Measurements from ENCODE around the gene PRPF19. TPM values are rescaled to one million over a fixed set of nuclear protein-coding genes. Genes with fewer than 3 reads are reported as not detected.
A peak's percentile ranks its signal among the peaks of the same experiment; 100 is the strongest.

Gene PRPF19
- total and polyA plus RNA-seq, 4 experiments from 2014 or later, result 10.8 to 99.2 (median 57.2) TPM

DNA sequence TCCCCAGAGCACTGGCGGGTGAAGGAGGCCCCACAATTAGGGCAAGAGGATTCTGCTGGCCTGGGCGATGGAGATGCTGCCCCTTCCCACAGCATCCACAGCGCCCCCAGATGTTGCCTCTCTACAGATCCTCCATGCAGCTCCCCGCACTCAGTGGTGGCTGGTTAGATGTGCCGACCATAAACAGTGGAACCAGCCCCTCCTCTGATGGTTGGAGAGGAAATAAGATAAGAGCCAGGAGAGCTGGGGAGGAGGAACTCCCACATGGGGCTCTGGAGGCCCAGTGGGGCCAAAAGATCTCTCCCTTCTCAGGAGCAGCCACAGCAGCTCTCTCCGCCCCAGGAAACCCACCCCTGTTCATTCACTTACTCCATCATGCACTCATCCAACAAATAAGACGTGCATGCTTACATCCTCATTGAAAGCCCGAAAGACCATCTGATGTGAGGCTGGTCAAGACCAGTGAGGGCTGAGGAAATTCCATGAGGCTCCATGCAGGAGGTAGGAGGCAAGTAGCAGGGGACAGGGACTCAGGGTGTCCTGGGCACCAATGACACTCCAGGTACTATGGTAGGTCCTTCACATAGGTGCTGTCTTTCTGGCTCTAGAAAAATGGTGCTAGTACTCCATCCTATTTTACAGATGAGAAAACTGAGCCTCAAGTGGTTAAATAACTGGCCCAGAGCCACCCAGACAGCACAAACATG, 52.1 kb downstream of the PRPF19 start:
- Mint-ChIP-seq H3K4me3 (peak overlapping the region in 3 of 8 donors; percentile 29 to 91 (median 43)), H3K27me3 (no peaks in the 10 kb centered on the region), H3K9me3 (no peaks in the 10 kb centered on the region), H3K36me3 (peaks cover 24 to 26% of the 10 kb centered on the region in 2 donors), H3K27ac (no peak overlapping the region), H3K4me1 (peaks cover 8 to 19% (median 16%) of the 10 kb centered on the region in 4 donors)
- H3K36me3 ChIP-seq (ENCODE audit: insufficient read depth, low read length), result peaks cover 19% of the 10 kb centered on the region
- H3K27me3 ChIP-seq (ENCODE audit: insufficient read depth, low read length), result no peaks in the 10 kb centered on the region
- no peak overlapping the region for H3K27ac ChIP-seq (ENCODE audit: low read depth, low read length)
- H3K4me3 ChIP-seq (ENCODE audit: low read length in 2 of 2), result no peak overlapping the region
- DNase-seq, result no peak
- intact Hi-C loops (cut with micrococcal nuclease), result no loop called here
- ChIA-PET POLR2A (ENCODE audit: partially characterized antibody) (no interaction called here), CTCF (ENCODE audit: partially characterized antibody) (no interaction called here)
- peaks cover 13% of the 10 kb centered on the region for H3K4me1 ChIP-seq (ENCODE audit: insufficient read depth, low read length)
- no peaks in the 10 kb centered on the region for H3K9me3 ChIP-seq (ENCODE audit: control insufficient read depth in 1 of 2, low read length in 2 of 2)

DNA sequence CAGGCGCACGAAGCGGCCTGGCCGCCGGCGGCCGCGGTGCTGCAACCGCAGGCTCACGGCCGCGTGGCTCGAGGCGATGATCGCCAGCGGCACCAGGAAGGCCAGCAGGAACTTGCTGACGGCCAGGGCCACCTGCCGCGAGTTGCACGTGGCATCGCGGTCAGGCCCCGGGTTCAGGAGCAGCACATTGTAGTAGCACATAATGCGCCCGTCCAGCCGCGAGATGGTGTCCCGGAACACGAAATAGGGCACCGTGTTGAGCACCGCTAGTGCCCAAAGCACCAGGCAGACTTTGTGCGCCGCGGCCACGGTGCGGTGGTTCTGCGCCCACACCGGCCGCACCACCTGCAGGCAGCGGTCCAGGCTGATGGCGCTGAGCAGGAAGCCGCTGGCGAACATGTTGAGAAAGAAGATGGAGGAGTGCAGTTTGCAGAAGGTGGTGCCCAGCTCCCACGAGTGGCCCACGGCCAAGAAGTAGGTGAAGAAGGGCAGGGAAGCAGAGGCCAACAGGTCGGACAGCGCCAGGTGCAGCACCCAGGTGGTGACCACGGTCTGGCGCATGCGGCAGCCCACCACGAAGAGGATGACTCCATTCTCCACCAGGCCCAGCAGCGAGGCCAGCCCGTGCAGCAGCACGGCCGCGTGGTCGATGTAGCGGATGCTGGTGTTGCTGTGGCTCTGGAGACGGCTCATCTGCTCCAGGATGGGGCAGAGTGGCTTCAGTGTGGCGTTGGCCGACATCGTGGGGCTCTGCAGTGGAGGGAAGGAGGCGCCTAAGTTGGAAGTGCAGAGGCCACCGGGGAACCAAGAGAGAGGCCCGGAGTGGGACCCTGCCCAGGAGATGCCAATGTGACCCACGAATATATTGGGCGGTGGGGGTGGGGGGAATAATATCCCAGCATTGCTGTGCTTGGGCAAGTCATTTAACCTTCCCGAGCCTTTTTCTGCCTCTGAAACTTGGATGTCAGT, 53.1 kb downstream of the PRPF19 start:
- H3K27me3 Mint-ChIP-seq, result no peaks in the 10 kb centered on the region
- H3K27ac Mint-ChIP-seq, result no peak overlapping the region
- Histone ChIP-seq H3K27ac (ENCODE audit: low read depth, low read length) (no peak overlapping the region), H3K36me3 (ENCODE audit: insufficient read depth, low read length) (peaks cover 19% of the 10 kb centered on the region), H3K4me1 (ENCODE audit: insufficient read depth, low read length) (peaks cover 3% of the 10 kb centered on the region), H3K27me3 (ENCODE audit: insufficient read depth, low read length) (no peaks in the 10 kb centered on the region), H3K9me3 (ENCODE audit: control insufficient read depth in 1 of 2, low read length in 2 of 2) (no peaks in the 10 kb centered on the region), H3K4me3 (ENCODE audit: low read length in 2 of 2) (no peak overlapping the region)
- H3K4me1 Mint-ChIP-seq, result peaks cover under 1 to 9% (median 6%) of the 10 kb centered on the region in 4 donors
- H3K4me3 Mint-ChIP-seq, result peak overlapping the region in 2 of 8 donors; percentile 60 to 91
- no peak for DNase-seq
- ChIA-PET CTCF (ENCODE audit: partially characterized antibody) (no interaction called here), POLR2A (ENCODE audit: partially characterized antibody) (no interaction called here)
- H3K36me3 Mint-ChIP-seq, result peaks cover 32% of the 10 kb centered on the region in 2 donors
- intact Hi-C loops (cut with micrococcal nuclease), result no loop called here
- H3K9me3 Mint-ChIP-seq, result no peaks in the 10 kb centered on the region

DNA sequence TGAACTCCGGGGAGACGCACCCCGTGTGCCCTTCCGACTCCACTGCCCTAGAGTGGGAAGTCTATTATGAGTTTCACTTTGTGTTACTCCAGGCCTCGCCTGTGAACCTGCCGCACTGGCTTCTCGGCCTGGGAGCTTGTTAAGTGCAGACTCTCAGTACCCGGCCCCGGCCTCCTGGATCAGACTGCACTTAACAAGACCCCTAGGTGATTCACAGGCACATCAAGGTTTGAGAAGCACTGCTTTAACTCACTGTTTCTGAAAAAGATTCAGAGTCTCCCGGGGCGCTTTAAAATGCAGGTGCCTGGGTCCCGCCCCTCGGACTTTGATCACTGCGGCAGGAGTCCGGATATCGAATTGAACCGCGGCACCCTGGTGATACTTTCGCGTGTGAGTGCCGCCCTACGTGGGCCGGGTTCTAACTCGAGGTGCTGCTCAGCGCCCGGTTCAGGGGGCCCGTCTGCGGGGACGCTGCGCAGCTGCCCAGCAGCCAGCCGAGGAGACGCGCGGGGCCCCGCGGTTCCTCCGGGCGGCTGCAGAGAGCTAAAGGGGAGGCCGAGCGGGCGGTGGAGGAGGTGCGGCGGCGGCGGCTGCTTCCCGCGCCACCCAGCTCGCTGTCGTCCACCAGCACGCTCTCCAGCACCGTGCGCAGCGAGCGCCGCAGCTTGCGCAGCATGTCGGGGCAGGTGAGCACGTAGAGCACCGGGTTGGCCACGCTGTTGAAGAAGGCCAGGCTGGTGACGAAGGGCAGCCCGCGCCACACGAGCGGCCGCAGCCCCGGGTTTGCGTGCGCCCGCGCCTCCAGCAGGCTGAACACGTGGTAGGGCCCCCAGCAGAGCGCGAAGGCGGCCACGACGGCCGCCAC, 54.0 kb downstream of the PRPF19 start:
- ChIA-PET CTCF (ENCODE audit: partially characterized antibody) (no interaction called here), POLR2A (ENCODE audit: partially characterized antibody) (no interaction called here)
- Histone ChIP-seq H3K27me3 (ENCODE audit: insufficient read depth, low read length) (no peaks in the 10 kb centered on the region), H3K27ac (ENCODE audit: low read depth, low read length) (no peak overlapping the region), H3K9me3 (ENCODE audit: control insufficient read depth in 1 of 2, low read length in 2 of 2) (no peaks in the 10 kb centered on the region), H3K4me3 (ENCODE audit: low read length in 2 of 2) (no peak overlapping the region), H3K4me1 (ENCODE audit: insufficient read depth, low read length) (no peaks in the 10 kb centered on the region), H3K36me3 (ENCODE audit: insufficient read depth, low read length) (peaks cover 19% of the 10 kb centered on the region)
- H3K27me3 Mint-ChIP-seq, result no peaks in the 10 kb centered on the region
- peaks cover 0 to 5% (median 2%) of the 10 kb centered on the region in 4 donors for H3K4me1 Mint-ChIP-seq
- peaks cover 32 to 37% of the 10 kb centered on the region in 2 donors for H3K36me3 Mint-ChIP-seq
- no peak for DNase-seq
- no peaks in the 10 kb centered on the region for H3K9me3 Mint-ChIP-seq
- no peak overlapping the region for H3K27ac Mint-ChIP-seq
- H3K4me3 Mint-ChIP-seq, result no peak overlapping the region
- intact Hi-C loops (cut with micrococcal nuclease), result no loop called here

DNA sequence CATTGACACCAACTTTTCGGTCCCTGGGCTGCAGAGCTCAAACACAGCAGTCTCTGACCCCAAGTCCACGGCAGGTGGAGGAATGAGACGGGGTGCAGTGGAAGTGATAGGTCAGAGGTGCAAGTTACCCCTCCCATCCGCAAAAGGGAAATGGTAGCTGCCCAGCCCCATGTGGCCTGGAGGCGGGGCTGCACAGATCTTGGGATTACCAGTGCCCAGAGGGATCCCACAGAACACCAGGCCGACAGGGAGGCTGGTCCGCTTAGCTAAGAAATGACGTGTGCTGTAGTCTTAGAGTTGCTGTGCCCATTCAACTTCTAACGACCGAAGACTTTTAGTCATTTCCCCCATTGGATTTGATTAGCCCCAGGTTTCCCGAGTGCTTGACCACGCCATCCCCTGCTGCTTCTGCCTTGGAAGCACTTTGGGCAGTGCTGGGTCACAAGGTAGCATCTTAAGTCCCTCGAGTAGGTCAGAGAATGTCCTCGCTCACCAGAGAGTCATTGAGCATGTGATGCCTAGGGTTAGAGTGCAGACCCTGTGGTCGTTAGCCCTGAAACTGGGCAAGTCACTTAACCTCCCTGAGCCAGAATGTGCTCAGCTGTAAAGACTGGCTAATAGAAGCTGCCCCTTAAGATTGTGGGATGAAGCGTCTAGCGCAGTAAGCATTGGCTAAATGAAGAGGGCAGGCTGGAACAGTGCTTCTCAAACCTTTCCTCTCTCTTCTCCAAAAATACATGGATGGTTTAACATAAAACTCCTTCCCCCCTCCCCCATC, 54.9 kb downstream of the PRPF19 start:
- Mint-ChIP-seq H3K36me3 (peaks cover 32 to 37% of the 10 kb centered on the region in 2 donors), H3K27ac (no peak overlapping the region), H3K9me3 (no peaks in the 10 kb centered on the region), H3K27me3 (no peaks in the 10 kb centered on the region), H3K4me1 (peaks cover 0 to 5% (median 2%) of the 10 kb centered on the region in 4 donors), H3K4me3 (no peak overlapping the region)
- no peaks in the 10 kb centered on the region for H3K4me1 ChIP-seq (ENCODE audit: insufficient read depth, low read length)
- no peak overlapping the region for H3K27ac ChIP-seq (ENCODE audit: low read depth, low read length)
- H3K9me3 ChIP-seq (ENCODE audit: control insufficient read depth in 1 of 2, low read length in 2 of 2), result no peaks in the 10 kb centered on the region
- no peak for DNase-seq
- POLR2A ChIA-PET (ENCODE audit: partially characterized antibody), result no interaction called here
- no peaks in the 10 kb centered on the region for H3K27me3 ChIP-seq (ENCODE audit: insufficient read depth, low read length)
- intact Hi-C loops (cut with micrococcal nuclease), result no loop called here
- peaks cover 19% of the 10 kb centered on the region for H3K36me3 ChIP-seq (ENCODE audit: insufficient read depth, low read length)
- H3K4me3 ChIP-seq (ENCODE audit: low read length in 2 of 2), result no peak overlapping the region
- CTCF ChIA-PET (ENCODE audit: partially characterized antibody), result interaction anchor here (1.3 kb wide), 1 partner anchor 15 kb away, joined by 4 read pairs; no protein-coding TSS in a partner anchor

DNA sequence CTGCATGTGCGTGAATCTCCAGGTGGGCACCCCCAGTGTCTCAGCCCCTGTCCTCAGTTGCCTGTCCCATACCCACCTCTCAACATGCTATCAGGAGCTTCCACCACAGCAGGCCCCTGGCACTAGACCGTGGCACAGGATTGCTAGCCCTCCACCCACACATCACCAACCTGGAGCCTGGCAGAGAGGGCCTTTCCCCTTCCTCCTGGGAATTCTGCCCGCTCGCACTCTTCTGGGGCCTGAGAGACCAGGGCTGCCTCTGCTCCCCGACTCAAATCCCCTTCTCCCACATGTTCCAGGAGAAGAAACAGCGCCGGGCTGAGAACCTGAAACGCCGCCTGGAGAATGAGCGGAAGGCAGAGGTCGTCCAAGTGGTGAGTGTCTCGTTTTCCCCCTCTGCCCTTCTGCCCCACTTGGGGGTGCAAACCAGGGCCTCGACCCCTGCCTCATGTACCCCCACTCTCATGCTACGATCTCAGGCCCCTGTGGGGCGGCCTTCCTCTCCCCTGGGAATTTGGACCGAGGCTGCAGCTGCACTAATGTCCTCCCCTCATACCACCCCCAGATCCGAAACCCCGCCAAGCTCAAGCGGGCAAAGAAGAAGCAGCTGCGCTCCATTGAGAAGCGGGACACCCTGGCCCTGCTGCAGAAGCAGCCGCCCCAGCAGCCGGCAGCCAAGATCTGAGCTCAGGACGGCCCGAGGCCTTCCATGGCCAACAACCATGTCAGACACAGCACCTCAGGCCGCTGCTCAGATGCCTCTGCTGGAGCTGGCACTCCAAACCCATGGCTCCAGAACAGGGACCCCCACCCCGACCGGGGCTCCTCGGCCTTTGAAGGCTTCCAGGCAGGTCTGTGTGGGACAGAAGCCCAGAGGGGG, 56.5 kb downstream of the PRPF19 start:
- Histone ChIP-seq H3K27me3 (ENCODE audit: insufficient read depth, low read length) (no peaks in the 10 kb centered on the region), H3K27ac (ENCODE audit: low read depth, low read length) (no peak overlapping the region), H3K9me3 (ENCODE audit: control insufficient read depth in 1 of 2, low read length in 2 of 2) (no peaks in the 10 kb centered on the region), H3K4me3 (ENCODE audit: low read length in 2 of 2) (no peak overlapping the region), H3K4me1 (ENCODE audit: insufficient read depth, low read length) (peaks cover 2% of the 10 kb centered on the region), H3K36me3 (ENCODE audit: insufficient read depth, low read length) (peaks cover 19% of the 10 kb centered on the region)
- no peak overlapping the region for H3K4me3 Mint-ChIP-seq
- no peaks in the 10 kb centered on the region for H3K9me3 Mint-ChIP-seq
- no peak overlapping the region for H3K27ac Mint-ChIP-seq
- H3K4me1 Mint-ChIP-seq, result peaks cover 1 to 9% (median 7%) of the 10 kb centered on the region in 4 donors
- H3K27me3 Mint-ChIP-seq, result no peaks in the 10 kb centered on the region
- ChIA-PET CTCF (ENCODE audit: partially characterized antibody) (interaction anchor here (1.6 to 1.8 kb wide), 2 partner anchors 11 to 50 kb away, joined by 3 to 4 read pairs; no protein-coding TSS in a partner anchor), POLR2A (ENCODE audit: partially characterized antibody) (no interaction called here)
- intact Hi-C loops (cut with micrococcal nuclease), result no loop called here
- no peak for DNase-seq
- H3K36me3 Mint-ChIP-seq, result peaks cover 38 to 39% of the 10 kb centered on the region in 2 donors

DNA sequence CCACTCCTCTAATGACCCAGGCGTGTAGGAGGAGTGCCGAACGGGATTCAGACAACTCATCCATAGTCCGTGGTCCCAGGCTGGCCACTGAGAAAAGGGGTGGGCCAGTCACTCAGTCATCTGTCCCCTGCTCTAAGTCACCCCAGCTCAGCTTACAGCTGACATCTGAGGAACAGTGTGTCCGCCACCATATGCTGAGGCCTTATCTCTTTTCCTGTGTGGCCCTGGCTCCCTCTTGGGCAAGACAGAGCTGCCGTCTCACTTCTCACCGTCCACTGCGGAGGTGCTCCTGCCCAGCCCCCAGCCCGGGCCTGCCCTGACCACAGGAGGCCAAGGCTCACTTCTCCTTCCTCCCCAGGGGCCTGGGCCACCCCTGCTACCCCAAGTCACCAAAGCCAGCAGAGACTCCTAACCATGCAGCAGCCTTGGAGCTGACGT, 57.7 kb downstream of the PRPF19 start:
- H3K4me1 ChIP-seq (ENCODE audit: insufficient read depth, low read length), result peaks cover 13% of the 10 kb centered on the region
- peaks cover 19% of the 10 kb centered on the region for H3K36me3 ChIP-seq (ENCODE audit: insufficient read depth, low read length)
- no peaks in the 10 kb centered on the region for H3K9me3 ChIP-seq (ENCODE audit: control insufficient read depth in 1 of 2, low read length in 2 of 2)
- Mint-ChIP-seq H3K4me3 (no peak overlapping the region), H3K4me1 (peaks cover 12 to 19% (median 18%) of the 10 kb centered on the region in 4 donors), H3K27ac (no peak overlapping the region), H3K27me3 (no peaks in the 10 kb centered on the region), H3K36me3 (peaks cover 41 to 43% of the 10 kb centered on the region in 2 donors), H3K9me3 (no peaks in the 10 kb centered on the region)
- ChIA-PET CTCF (ENCODE audit: partially characterized antibody) (no interaction called here), POLR2A (ENCODE audit: partially characterized antibody) (no interaction called here)
- no peak overlapping the region for H3K4me3 ChIP-seq (ENCODE audit: low read length in 2 of 2)
- no peak for DNase-seq
- intact Hi-C loops (cut with micrococcal nuclease), result no loop called here
- H3K27me3 ChIP-seq (ENCODE audit: insufficient read depth, low read length), result no peaks in the 10 kb centered on the region
- no peak overlapping the region for H3K27ac ChIP-seq (ENCODE audit: low read depth, low read length)
